Measurements from ENCODE around the gene USP4.
"Not testable (repeated sequence)": the region's sequence is repeated elsewhere in the genome, so short reads cannot be mapped to it uniquely, and the experiment has no call there.

USP4 gene

GRCh38 chr3:49240091-49240490, 99.8 kb downstream of the USP4 start:
- DNase-seq: not testable (repeated sequence)

- DNase-seq: peak; percentile 100
These were observed 101.4 kb downstream of the USP4 start for GRCh38 chr3:49238274-49239127.

DNA sequence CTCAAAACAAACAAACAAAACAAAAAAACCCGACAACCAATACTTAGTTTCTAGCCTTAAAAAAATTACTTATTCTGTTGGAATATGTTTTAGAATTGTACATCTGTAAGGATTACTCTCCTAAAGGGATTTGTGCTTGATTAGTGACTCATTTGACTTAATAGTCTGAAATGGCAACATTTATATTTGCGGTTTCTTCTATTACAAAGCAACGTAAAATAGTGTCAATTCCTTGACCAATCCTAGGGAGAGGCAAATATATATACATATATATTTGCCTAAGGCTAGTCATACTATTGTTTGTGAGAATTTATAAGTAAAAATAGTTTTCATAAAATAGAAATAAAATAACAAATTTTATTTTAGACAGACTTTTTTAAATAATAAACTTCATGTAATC, 102.5 kb downstream of the USP4 start:
- DNase-seq: no peak

DNA sequence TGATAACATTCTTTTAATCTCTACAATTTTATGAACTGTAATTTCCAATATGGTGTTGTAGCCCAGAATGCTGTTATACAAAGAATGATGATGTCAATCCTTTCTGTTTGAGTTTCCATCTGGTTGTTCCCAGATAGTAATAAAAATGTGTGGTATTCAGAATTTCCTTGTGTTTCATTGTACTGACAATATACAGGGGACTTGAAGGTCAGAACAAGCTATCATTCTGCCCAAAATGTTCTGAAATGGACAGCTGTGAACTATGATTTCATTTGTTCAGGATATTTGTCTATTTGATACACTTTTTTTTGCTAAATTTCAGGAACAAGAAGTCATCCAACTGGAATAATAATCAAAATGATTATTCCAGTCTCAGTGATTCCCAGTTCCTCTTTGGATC, 103.6 kb downstream of the USP4 start:
- DNase-seq: no peak

- DNase-seq: not testable (repeated sequence)
These were observed 111.0 kb downstream of the USP4 start for GRCh38 chr3:49228817-49229216.
